ENCODE measurements around the gene DUSP6.

DNA sequence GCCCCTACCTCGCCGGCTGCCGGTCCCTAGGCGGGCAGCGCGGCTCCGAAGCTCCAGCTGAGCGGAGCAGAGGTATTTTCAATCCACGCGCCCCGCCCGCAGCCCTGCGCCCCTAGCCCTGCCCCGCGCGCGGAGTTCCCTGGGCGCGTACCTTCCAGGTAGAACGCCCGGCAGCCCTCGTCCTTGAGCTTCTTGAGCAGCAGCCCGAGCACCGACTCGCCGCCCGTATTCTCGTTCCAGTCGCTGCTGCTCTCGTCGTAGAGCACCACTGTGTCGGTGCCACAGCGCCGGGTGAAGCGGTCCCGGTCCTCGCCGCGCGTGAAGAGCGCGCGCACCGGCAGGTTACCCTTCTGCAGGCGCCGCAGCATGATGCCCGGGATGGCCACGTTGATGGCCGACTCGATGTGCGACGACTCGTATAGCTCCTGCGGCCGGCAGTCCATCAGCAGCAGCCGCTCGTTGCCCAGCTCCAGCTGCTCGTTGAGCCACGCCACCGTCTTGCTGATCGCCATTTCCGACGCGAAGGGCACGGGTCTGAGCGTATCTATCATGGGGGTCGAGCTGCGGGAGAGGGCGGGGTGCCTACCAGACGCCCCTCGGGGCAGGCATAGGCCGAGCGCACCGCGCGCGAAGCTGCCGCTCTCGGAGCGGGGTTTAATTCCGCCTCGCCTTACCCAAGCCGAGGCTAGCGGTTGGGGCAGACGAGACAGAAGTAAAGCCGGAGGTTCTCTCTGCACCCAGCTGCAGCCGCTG is 636 bp downstream of the DUSP6 start:
- no peak for TF ChIP-seq TRIM24 (CRISPR knock-in tag; IDR thresholded peaks at IDR 0.05)
- no peak for TF ChIP-seq ZNF275 (CRISPR knock-in tag; IDR thresholded peaks at IDR 0.05; ENCODE audit: borderline replicate concordance)
- no peak for TF ChIP-seq GABPA (IDR thresholded peaks at IDR 0.05; ENCODE audit: low read depth, low read length)
- no peak for TF ChIP-seq GABPA (CRISPR knock-in tag; IDR thresholded peaks at IDR 0.05; ENCODE audit: low read depth)
- no peak for TF ChIP-seq POLR2A (IDR thresholded peaks at IDR 0.05; ENCODE audit: insufficient read depth in 1 of 2, low read depth in 2 of 2, low read length in 2 of 2)
- peak; percentile 72; the same call in 1 of the 2 replicates for TF ChIP-seq ZSCAN20 (CRISPR knock-in tag; IDR thresholded peaks at IDR 0.05; ENCODE audit: borderline replicate concordance)
- no peak for TF ChIP-seq ZNF597 (CRISPR knock-in tag; IDR thresholded peaks at IDR 0.05)
- no peak for TF ChIP-seq CTCF (CRISPR knock-in tag; IDR thresholded peaks at IDR 0.05)
- no peak for TF ChIP-seq ZNF552 (CRISPR knock-in tag; IDR thresholded peaks at IDR 0.05; ENCODE audit: borderline replicate concordance)
- TF ChIP-seq ATF7 (IDR thresholded peaks at IDR 0.05), result no peak
- no peak for TF ChIP-seq ATF7 (CRISPR knock-in tag; IDR thresholded peaks at IDR 0.05)
- TF ChIP-seq CBX5 (CRISPR knock-in tag; IDR thresholded peaks at IDR 0.05; ENCODE audit: borderline replicate concordance), result no peak
- no peak for TF ChIP-seq ZBTB33 (CRISPR knock-in tag; IDR thresholded peaks at IDR 0.05)
- no peak for TF ChIP-seq ZNF407 (CRISPR knock-in tag; IDR thresholded peaks at IDR 0.05; ENCODE audit: not compliant biosample characterization)
- TF ChIP-seq JUND (CRISPR knock-in tag; IDR thresholded peaks at IDR 0.05), result no peak
- TF ChIP-seq MXD4 (CRISPR knock-in tag; IDR thresholded peaks at IDR 0.05), result no peak
